ENCODE results near the gene MAJIN. TPM values are rescaled to one million over a fixed set of nuclear protein-coding genes. Genes with fewer than 3 reads are reported as not detected.

The MAJIN gene
- total RNA-seq, 1 donor from 2014 or later, result not detected

- no peak for TF ChIP-seq CTCF (conservative IDR thresholded peaks at IDR 0.05; ENCODE audit: low read depth, low read length)
- no peak overlapping the region for H3K4me3 ChIP-seq (ENCODE audit: low read depth, low read length)
These were observed 57.8 kb downstream of the MAJIN start for GRCh38 chr11:64914123-64914522.

GRCh38 chr11:64913171-64913727 is 58.7 kb downstream of the MAJIN start:
- no peak for TF ChIP-seq CTCF (conservative IDR thresholded peaks at IDR 0.05; ENCODE audit: low read depth, low read length)
- no peak overlapping the region for H3K4me3 ChIP-seq (ENCODE audit: low read depth, low read length)
- no peak for DNase-seq (ENCODE audit: low read depth)

More at GRCh38 chr11:64914123-64914522, 57.8 kb downstream of the MAJIN start:
- DNase-seq (ENCODE audit: low read depth), result no peak

GRCh38 chr11:64911689-64912088 is 60.2 kb downstream of the MAJIN start:
- no peak for DNase-seq (ENCODE audit: low read depth)
- no peak for TF ChIP-seq CTCF (conservative IDR thresholded peaks at IDR 0.05; ENCODE audit: low read depth, low read length)
- no peak overlapping the region for H3K4me3 ChIP-seq (ENCODE audit: low read depth, low read length)

GRCh38 chr11:64911142-64911541 is 60.8 kb downstream of the MAJIN start:
- no peak for TF ChIP-seq CTCF (conservative IDR thresholded peaks at IDR 0.05; ENCODE audit: low read depth, low read length)
- H3K4me3 ChIP-seq (ENCODE audit: low read depth, low read length), result no peak overlapping the region
- no peak for DNase-seq (ENCODE audit: low read depth)

GRCh38 chr11:64910451-64911093 is 61.3 kb downstream of the MAJIN start:
- TF ChIP-seq CTCF (conservative IDR thresholded peaks at IDR 0.05; ENCODE audit: low read depth, low read length), result no peak
- no peak overlapping the region for H3K4me3 ChIP-seq (ENCODE audit: low read depth, low read length)
- no peak for DNase-seq (ENCODE audit: low read depth)

- no peak for TF ChIP-seq CTCF (conservative IDR thresholded peaks at IDR 0.05; ENCODE audit: low read depth, low read length)
- no peak for DNase-seq (ENCODE audit: low read depth)
- no peak overlapping the region for H3K4me3 ChIP-seq (ENCODE audit: low read depth, low read length)
These were observed 62.1 kb downstream of the MAJIN start for GRCh38 chr11:64909653-64910343.

Data from epithelial cell of proximal tubule (primary cell).